HG03095 (cell line): ENCODE results near the gene FSCN2.

Experiments used
- ATAC-seq: cut with Tn5 transposase; IDR thresholded peaks from one replicate; pipeline ENCODE4 v1.9.1; 2021; ENCODE audit warnings: moderate library complexity; ENCODE audit not compliant: unreplicated experiment

The FSCN2 gene

GRCh38 chr17:81511804-81512561 lies 16.2 kb upstream of the FSCN2 start:
- no peak for ATAC-seq

GRCh38 chr17:81512562-81513371 lies 15.4 kb upstream of the FSCN2 start, which contains the start of gene ACTG1:
ACTG1 (minus strand) TSS chr17:81512799; CDS start chr17:81512354, 445 bp downstream.
- peak; percentile 38 for ATAC-seq

- no peak for ATAC-seq
These were observed 14.8 kb upstream of the FSCN2 start for GRCh38 chr17:81513372-81513752.

GRCh38 chr17:81513753-81514488 lies 14.3 kb upstream of the FSCN2 start:
- no peak for ATAC-seq

- no peak for ATAC-seq
These were observed 13.8 kb upstream of the FSCN2 start for GRCh38 chr17:81514489-81514738.

- no peak for ATAC-seq
These were observed 13.2 kb upstream of the FSCN2 start for GRCh38 chr17:81514739-81515529.

- no peak for ATAC-seq
These were observed 12.6 kb upstream of the FSCN2 start for GRCh38 chr17:81515530-81516041.

- no peak for ATAC-seq
These were observed 11.7 kb upstream of the FSCN2 start for GRCh38 chr17:81516439-81516838.

- ATAC-seq: no peak
These were observed 11.2 kb upstream of the FSCN2 start for GRCh38 chr17:81517009-81517338.

GRCh38 chr17:81517339-81518112 lies 10.7 kb upstream of the FSCN2 start:
- ATAC-seq: no peak

GRCh38 chr17:81518113-81518784 lies 9.9 kb upstream of the FSCN2 start:
- no peak for ATAC-seq

GRCh38 chr17:81518785-81519283 lies 9.3 kb upstream of the FSCN2 start:
- no peak for ATAC-seq

GRCh38 chr17:81519284-81520020 lies 8.7 kb upstream of the FSCN2 start:
- ATAC-seq: no peak

- ATAC-seq: no peak
These were observed 7.9 kb upstream of the FSCN2 start for GRCh38 chr17:81520021-81520901.

GRCh38 chr17:81522491-81523401 lies 5.4 kb upstream of the FSCN2 start:
- ATAC-seq: no peak

- no peak for ATAC-seq
These were observed 4.7 kb upstream of the FSCN2 start for GRCh38 chr17:81523402-81524038.
